IMR-90 (cell line): ENCODE measurements around the gene MNS1. TPM values are rescaled to one million over a fixed set of nuclear protein-coding genes. Genes with fewer than 3 reads are reported as not detected.

Experiments used
- ATAC-seq: fragments of 200-7000 bp; cut with Tn5 transposase; 2 replicates; pipeline ENCODE4 v1.9.1; 2020; ENCODE audit warnings: low read depth, mild to moderate bottlenecking, moderate library complexity
- BruUV-seq: library from RNA; stranded (reverse); fragments of 400-500 nt; replicated peaks from 2 replicates; lab custom pipeline; 2021; lab: Mats Ljungman, UMichigan
- CTCF ChIA-PET: fragments of 300-600 bp; formaldehyde crosslinking; extraction: SDS; loops from one replicate; lab custom pipeline; 2021; ENCODE audit warnings: antibody characterized with exemption; lab: Yijun Ruan, JAX
- POLR2A ChIA-PET: fragments of 300-600 bp; sonication (Branson Sonifier 250); formaldehyde crosslinking; loops from one replicate; lab custom pipeline; 2022; ENCODE audit warnings: antibody characterized with exemption; ENCODE audit not compliant: unreplicated experiment; lab: Charles Lee
- DNase-seq: peaks from one replicate; pipeline ENCODE4 v3.0.0; 2013
- H2AFZ ChIP-seq: replicated peaks from 2 replicates; pipeline ENCODE3; 2013; ENCODE audit warnings: low read length, mild to moderate bottlenecking; ENCODE audit not compliant: poor library complexity
- H2AK5ac ChIP-seq: 2 replicates; pipeline ENCODE4 v1.6.1; 2013; ENCODE audit warnings: low read depth, low read length, inconsistent platforms
- H2AK9ac ChIP-seq: replicated peaks from 2 replicates; pipeline ENCODE3; 2013; ENCODE audit warnings: mild to moderate bottlenecking, low read depth, low read length, moderate library complexity; ENCODE audit not compliant: poor library complexity
- H2BK120ac ChIP-seq: 2 replicates; pipeline ENCODE4 v1.6.1; 2013; ENCODE audit warnings: low read depth, low read length, inconsistent platforms
- H2BK15ac ChIP-seq: 3 replicates; pipeline ENCODE4 v1.6.1; 2013; ENCODE audit warnings: low read depth, low read length, inconsistent platforms
- H2BK20ac ChIP-seq: 2 replicates; pipeline ENCODE4 v1.6.1; 2013; ENCODE audit warnings: low read depth, mild to moderate bottlenecking, inconsistent platforms, low read length, moderate library complexity
- H2BK5ac ChIP-seq: 2 replicates; pipeline ENCODE4 v1.6.1; 2013; ENCODE audit warnings: mild to moderate bottlenecking, low read depth, low read length, inconsistent platforms; ENCODE audit not compliant: poor library complexity, severe bottlenecking
- H3K14ac ChIP-seq: replicated peaks from 2 replicates; pipeline ENCODE4 v1.6.1; 2013; ENCODE audit warnings: low read depth, low read length, inconsistent platforms
- H3K18ac ChIP-seq: 2 replicates; pipeline ENCODE4 v1.6.1; 2013; ENCODE audit warnings: low read depth, low read length, control low read depth
- H3K23ac ChIP-seq: 2 replicates; pipeline ENCODE4 v1.6.1; 2013; ENCODE audit warnings: low read depth, low read length, inconsistent platforms
- H3K27ac ChIP-seq: 2 replicates; pipeline ENCODE4 v1.5.1; 2013; ENCODE audit warnings: mild to moderate bottlenecking, control low read depth, low read length; ENCODE audit not compliant: insufficient read depth
- H3K27me3 ChIP-seq: 2 replicates; pipeline ENCODE4 v1.6.1; 2013; ENCODE audit warnings: low read length; ENCODE audit not compliant: control insufficient read depth, insufficient read depth
- H3K36me3 ChIP-seq: 2 replicates; pipeline ENCODE4 v1.6.1; 2013; ENCODE audit warnings: low read length, mixed read lengths; ENCODE audit not compliant: control insufficient read depth, insufficient read depth
- H3K4ac ChIP-seq: 2 replicates; pipeline ENCODE4 v1.6.1; 2013; ENCODE audit warnings: low read depth, low read length, inconsistent platforms
- H3K4me1 ChIP-seq: 2 replicates; pipeline ENCODE4 v1.6.1; 2013; ENCODE audit warnings: low read length, mixed read lengths; ENCODE audit not compliant: control insufficient read depth, insufficient read depth
- H3K4me2 ChIP-seq: 2 replicates; pipeline ENCODE4 v1.6.1; 2013; ENCODE audit warnings: low read depth, mild to moderate bottlenecking, control low read depth, low read length, moderate library complexity
- H3K4me3 ChIP-seq: 2 replicates; pipeline ENCODE4 v1.5.1; 2013; ENCODE audit warnings: low read depth, mild to moderate bottlenecking, control low read depth, low read length, moderate library complexity; ENCODE audit not compliant: insufficient read depth
- H3K56ac ChIP-seq: 2 replicates; pipeline ENCODE4 v1.6.1; 2013; ENCODE audit warnings: low read length, inconsistent platforms; ENCODE audit not compliant: insufficient read depth; ENCODE audit errors: extremely low read depth
- H3K79me1 ChIP-seq, 2 experiments: 2 replicates each; pipeline ENCODE4 v1.6.1; 2013; ENCODE audit warnings: low read length in 2 of 2, inconsistent platforms in 1 of 2, low read depth in 1 of 2
- H3K9ac ChIP-seq: 2 replicates; pipeline ENCODE4 v1.6.1; 2013; ENCODE audit warnings: low read depth, low read length, control low read depth
- H3K9me1 ChIP-seq: 2 replicates; pipeline ENCODE4 v1.6.1; 2013; ENCODE audit warnings: low read length, inconsistent platforms; ENCODE audit not compliant: insufficient read depth
- H3K9me3 ChIP-seq: 2 replicates; pipeline ENCODE4 v1.6.1; 2013; ENCODE audit warnings: low read length; ENCODE audit not compliant: control insufficient read depth, insufficient read depth
- H4K20me1 ChIP-seq: 2 replicates; pipeline ENCODE4 v1.6.1; 2013; ENCODE audit warnings: low read length, inconsistent platforms; ENCODE audit not compliant: insufficient read depth
- H4K5ac ChIP-seq: 2 replicates; pipeline ENCODE4 v1.6.1; 2013; ENCODE audit warnings: mild to moderate bottlenecking, low read depth, low read length, control low read depth
- H4K8ac ChIP-seq, 2 experiments: 2 replicates each; pipeline ENCODE4 v1.6.1; 2013; ENCODE audit warnings: low read depth in 2 of 2, low read length in 2 of 2, control low read depth in 1 of 2, inconsistent platforms in 1 of 2
- H4K91ac ChIP-seq: 2 replicates; pipeline ENCODE4 v1.6.1; 2013; ENCODE audit warnings: low read depth, low read length, inconsistent platforms; ENCODE audit not compliant: insufficient read depth
- CEBPB ChIP-seq: IDR thresholded peaks from 2 replicates; pipeline ENCODE4 v1.6.1; 2012; ENCODE audit warnings: low read depth, low read length, improper control_type of control experiment
- FOS ChIP-seq: fragments of 150-350 bp; IDR thresholded peaks from 2 replicates; pipeline ENCODE4 v1.6.1; 2016; ENCODE audit warnings: low read depth, low read length
- MAFK ChIP-seq: IDR thresholded peaks from 2 replicates; pipeline ENCODE4 v1.6.1; 2012; ENCODE audit warnings: low read depth, low read length, improper control_type of control experiment
- MXI1 ChIP-seq: IDR thresholded peaks from 2 replicates; pipeline ENCODE4 v1.6.1; 2012; ENCODE audit warnings: low read depth, mild to moderate bottlenecking, low read length, moderate library complexity, borderline replicate concordance
- NFE2L2 ChIP-seq: fragments of 150-350 bp; IDR thresholded peaks from 2 replicates; pipeline ENCODE4 v1.6.1; 2016; ENCODE audit warnings: low read depth, mild to moderate bottlenecking, low read length
- POLR2A ChIP-seq: IDR thresholded peaks from 2 replicates; pipeline ENCODE4 v1.6.1; 2012; ENCODE audit warnings: mild to moderate bottlenecking, low read depth, low read length
- RAD21 ChIP-seq: IDR thresholded peaks from 2 replicates; pipeline ENCODE4 v1.6.1; 2012; ENCODE audit warnings: low read length, improper control_type of control experiment
- RCOR1 ChIP-seq: IDR thresholded peaks from 2 replicates; pipeline ENCODE4 v1.6.1; 2012; ENCODE audit warnings: mild to moderate bottlenecking, low read length, improper control_type of control experiment; ENCODE audit not compliant: insufficient replicate concordance
- SMC3 ChIP-seq: fragments of 150-350 bp; IDR thresholded peaks from 2 replicates; pipeline ENCODE4 v1.6.1; 2016; ENCODE audit warnings: low read depth, mild to moderate bottlenecking, antibody characterized with exemption, low read length, moderate library complexity
- USF2 ChIP-seq: fragments of 150-350 bp; IDR thresholded peaks from 2 replicates; pipeline ENCODE4 v1.6.1; 2017; ENCODE audit warnings: mild to moderate bottlenecking, antibody characterized with exemption, low read length, low read depth
- dilution Hi-C: fragments of 300-500 bp; cut with HindIII; formaldehyde crosslinking; loops from one replicate; pipeline ENCODE4 v1.14.3; 2018; ENCODE audit warnings: low sequenced_read_pairs; ENCODE audit not compliant: unreplicated experiment
- in situ Hi-C: fragments of 300-500 bp; cut with MboI; formaldehyde crosslinking; loops from 3 replicates; pipeline ENCODE4 v1.14.3; 2019; ENCODE audit warnings: low sequenced_read_pairs, inconsistent platforms, mixed read lengths
- intact Hi-C: fragments of 100-400 bp; cut with micrococcal nuclease; formaldehyde crosslinking; loops from 2 replicates; pipeline ENCODE4 v1.10.0; 2022
- polyA plus RNA-seq, 3 experiments: library from polyadenylated mRNA; depleted of rRNA; stranded (reverse); fragments of >200 nt; gene quantifications; 2 replicates each; pipeline ENCODE4 v1.2.3, GENCODE V29; 2012; ENCODE audit warnings: low replicate concordance in 1 of 3
- total RNA-seq: library from RNA; depleted of rRNA; stranded (reverse); fragments of >200 nt; gene quantifications from 2 replicates; pipeline ENCODE4 v1.2.3, GENCODE V29; 2012
- TF ChIP-seq, protein P1 (sequence below): fragments of 150-350 bp; IDR thresholded peaks from 2 replicates; pipeline ENCODE4 v1.6.1; 2016; ENCODE audit warnings: low read depth, mild to moderate bottlenecking, low read length, moderate library complexity, borderline replicate concordance
- TF ChIP-seq, protein P2 (sequence below): conservative IDR thresholded peaks from 2 replicates; pipeline ENCODE4 v1.5.1; 2012; ENCODE audit warnings: mild to moderate bottlenecking, low read depth, low read length, improper control_type of control experiment

Gene MNS1
- total and polyA plus RNA-seq, 2 of the 4 experiments (the other 2 are of a cell fraction): 0.36 to 0.84 TPM

GRCh38 chr15:56469483-56469882 is 4.5 kb upstream of the MNS1 start:
- no peak overlapping the region for H2BK20ac ChIP-seq
- no peak overlapping the region for H3K4me3 ChIP-seq
- H3K18ac ChIP-seq: no peak overlapping the region
- DNase-seq (no peak), ATAC-seq (no peak)
- BruUV-seq: no TSS peak
- dilution Hi-C loops (no loop called here), in situ Hi-C loops (no loop called here), intact Hi-C loops (no loop called here)
- no peaks in the 10 kb centered on the region for H3K4me1 ChIP-seq
- no peak overlapping the region for H3K27ac ChIP-seq
- H3K27me3 ChIP-seq: peaks cover 7% of the 10 kb centered on the region
- ChIA-PET POLR2A (no interaction called here), CTCF (no interaction called here)
- no peak overlapping the region for H2BK120ac ChIP-seq
- no peaks in the 10 kb centered on the region for H3K9me1 ChIP-seq
- H3K36me3 ChIP-seq: no peaks in the 10 kb centered on the region
- H3K14ac ChIP-seq: no peak overlapping the region
- H2AFZ ChIP-seq: no peak overlapping the region
- no peak overlapping the region for H3K23ac ChIP-seq
- no peak overlapping the region for H3K56ac ChIP-seq
- H3K79me1 ChIP-seq: no peaks in the 10 kb centered on the region
- no peak overlapping the region for H2BK5ac ChIP-seq
- no peak overlapping the region for H3K4me2 ChIP-seq
- H2AK9ac ChIP-seq: no peak overlapping the region
- H3K4ac ChIP-seq: no peak overlapping the region
- no peak overlapping the region for H2BK15ac ChIP-seq
- H3K9me3 ChIP-seq: no peaks in the 10 kb centered on the region
- H4K91ac ChIP-seq: no peak overlapping the region
- TF ChIP-seq, protein P1, sequence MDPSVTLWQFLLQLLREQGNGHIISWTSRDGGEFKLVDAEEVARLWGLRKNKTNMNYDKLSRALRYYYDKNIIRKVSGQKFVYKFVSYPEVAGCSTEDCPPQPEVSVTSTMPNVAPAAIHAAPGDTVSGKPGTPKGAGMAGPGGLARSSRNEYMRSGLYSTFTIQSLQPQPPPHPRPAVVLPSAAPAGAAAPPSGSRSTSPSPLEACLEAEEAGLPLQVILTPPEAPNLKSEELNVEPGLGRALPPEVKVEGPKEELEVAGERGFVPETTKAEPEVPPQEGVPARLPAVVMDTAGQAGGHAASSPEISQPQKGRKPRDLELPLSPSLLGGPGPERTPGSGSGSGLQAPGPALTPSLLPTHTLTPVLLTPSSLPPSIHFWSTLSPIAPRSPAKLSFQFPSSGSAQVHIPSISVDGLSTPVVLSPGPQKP: no peak
- TF ChIP-seq FOS: no peak
- TF ChIP-seq POLR2A: no peak
- no peak for TF ChIP-seq CEBPB
- no peak for TF ChIP-seq NFE2L2
- TF ChIP-seq USF2: no peak
- TF ChIP-seq RCOR1: no peak
- TF ChIP-seq SMC3: no peak
- no peak for TF ChIP-seq MAFK
- TF ChIP-seq MXI1: no peak
- TF ChIP-seq, protein P2, sequence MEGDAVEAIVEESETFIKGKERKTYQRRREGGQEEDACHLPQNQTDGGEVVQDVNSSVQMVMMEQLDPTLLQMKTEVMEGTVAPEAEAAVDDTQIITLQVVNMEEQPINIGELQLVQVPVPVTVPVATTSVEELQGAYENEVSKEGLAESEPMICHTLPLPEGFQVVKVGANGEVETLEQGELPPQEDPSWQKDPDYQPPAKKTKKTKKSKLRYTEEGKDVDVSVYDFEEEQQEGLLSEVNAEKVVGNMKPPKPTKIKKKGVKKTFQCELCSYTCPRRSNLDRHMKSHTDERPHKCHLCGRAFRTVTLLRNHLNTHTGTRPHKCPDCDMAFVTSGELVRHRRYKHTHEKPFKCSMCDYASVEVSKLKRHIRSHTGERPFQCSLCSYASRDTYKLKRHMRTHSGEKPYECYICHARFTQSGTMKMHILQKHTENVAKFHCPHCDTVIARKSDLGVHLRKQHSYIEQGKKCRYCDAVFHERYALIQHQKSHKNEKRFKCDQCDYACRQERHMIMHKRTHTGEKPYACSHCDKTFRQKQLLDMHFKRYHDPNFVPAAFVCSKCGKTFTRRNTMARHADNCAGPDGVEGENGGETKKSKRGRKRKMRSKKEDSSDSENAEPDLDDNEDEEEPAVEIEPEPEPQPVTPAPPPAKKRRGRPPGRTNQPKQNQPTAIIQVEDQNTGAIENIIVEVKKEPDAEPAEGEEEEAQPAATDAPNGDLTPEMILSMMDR: no peak
- no peak for TF ChIP-seq RAD21
- no peak overlapping the region for H4K8ac ChIP-seq
- no peak overlapping the region for H4K5ac ChIP-seq
- H2AK5ac ChIP-seq: no peak overlapping the region
- no peak overlapping the region for H3K9ac ChIP-seq
- H4K20me1 ChIP-seq: no peaks in the 10 kb centered on the region
